ENCODE data around the gene TIAL1.

TIAL1 gene

GRCh38 chr10:119526621-119527592 is 69.9 kb downstream of the TIAL1 start:
- peak; percentile 23 for DNase-seq

- no peak for DNase-seq
These were observed 70.6 kb downstream of the TIAL1 start for GRCh38 chr10:119526149-119526548.

- DNase-seq, result no peak
These were observed 71.6 kb downstream of the TIAL1 start for GRCh38 chr10:119525116-119525515.

DNA sequence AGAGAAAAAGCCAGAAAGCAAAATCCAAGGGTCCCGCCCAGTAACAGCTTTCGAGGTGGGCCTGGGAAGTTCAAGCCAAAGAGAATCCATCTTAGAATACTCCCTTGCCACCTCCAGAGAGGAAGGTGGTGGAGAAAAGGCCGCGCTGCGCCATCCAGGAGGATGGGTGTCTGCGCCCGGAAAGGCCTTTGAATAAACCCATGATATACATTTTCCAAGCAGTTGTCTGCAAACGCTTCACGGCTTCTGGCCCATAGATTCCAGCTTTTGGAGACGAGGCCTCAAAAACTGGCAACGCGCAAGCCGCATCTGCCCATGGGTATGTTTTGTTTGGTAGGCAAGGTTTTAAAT is 72.1 kb downstream of the TIAL1 start:
- DNase-seq, result no peak

DNA sequence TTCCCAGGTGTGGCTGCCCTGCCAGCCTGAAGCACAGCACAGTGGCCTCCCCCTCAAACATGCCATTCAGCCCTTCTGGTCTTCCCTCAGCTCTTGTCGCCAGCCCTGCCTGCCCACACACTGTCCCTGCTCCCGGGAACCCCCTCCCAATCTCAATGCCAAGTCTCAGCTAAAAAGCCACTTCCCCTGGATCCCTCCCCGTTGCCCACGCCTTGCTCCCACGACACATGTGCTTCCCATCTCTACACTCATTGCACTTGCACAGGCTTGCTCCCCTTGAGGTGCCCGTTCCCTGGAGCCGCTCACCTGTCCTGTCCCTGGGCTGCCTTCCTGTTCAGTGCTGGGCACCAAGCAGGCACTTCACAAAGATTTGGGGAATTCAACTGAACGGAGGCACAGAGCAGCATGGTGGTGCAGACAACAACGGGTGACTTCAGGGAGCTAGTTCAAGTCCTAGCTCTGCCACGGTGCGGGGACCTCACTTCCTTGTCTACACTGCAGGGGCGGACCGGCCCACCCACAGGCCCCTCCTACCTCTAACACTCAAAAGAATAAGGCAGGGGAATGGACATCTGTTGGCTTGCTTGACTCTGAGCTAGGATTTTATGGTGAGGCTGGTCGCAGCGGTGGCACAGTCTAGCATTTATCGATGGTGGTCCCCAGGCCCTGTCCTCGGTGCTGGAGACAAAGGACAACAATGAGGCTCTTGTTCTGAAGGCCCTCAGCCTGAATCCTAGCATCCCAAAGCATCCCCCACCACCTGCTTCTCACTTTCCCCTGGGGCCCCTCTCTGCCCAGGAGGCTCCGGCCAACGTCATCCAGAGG is 72.7 kb downstream of the TIAL1 start:
- no peak for DNase-seq
